ENCODE data around the gene ADAMTS6. TPM values are rescaled to one million over a fixed set of nuclear protein-coding genes. Genes with fewer than 3 reads are reported as not detected.

ADAMTS6 gene
- total and polyA plus RNA-seq, 2 experiments from 2014 or later, result 0.78 to 2.0 TPM

- Mint-ChIP-seq H3K4me3 (peak overlapping the region; percentile 15), H3K4me1 (peaks cover 51% of the 10 kb centered on the region), H3K9me3 (no peaks in the 10 kb centered on the region), H3K27me3 (ENCODE audit: insufficient read depth, low read depth, poor library complexity) (no peaks in the 10 kb centered on the region), H3K27ac (no peak overlapping the region; the same call in 1 of the 2 replicates), H3K36me3 (ENCODE audit: low read depth) (no peaks in the 10 kb centered on the region)
- TF ChIP-seq ETS1 (IDR thresholded peaks at IDR 0.05) (no peak), ZNF462 (CRISPR knock-in tag; IDR thresholded peaks at IDR 0.05) (no peak; the same call in 1 of the 2 replicates), JUNB (IDR thresholded peaks at IDR 0.05; ENCODE audit: unreplicated experiment) (no peak), ZNF114 (CRISPR knock-in tag; IDR thresholded peaks at IDR 0.05) (no peak), ZNF331 (CRISPR knock-in tag; IDR thresholded peaks at IDR 0.05; ENCODE audit: low read depth) (no peak), NANOG (IDR thresholded peaks at IDR 0.05; ENCODE audit: borderline replicate concordance) (peak; percentile 89)
- Histone ChIP-seq H3K79me2 (replicated peaks; ENCODE audit: insufficient read depth) (no peaks in the 10 kb centered on the region), H3K27ac (ENCODE audit: low read depth) (peak overlapping the region; percentile 32; the same call in 1 of the 2 replicates), H3F3A (replicated peaks; ENCODE audit: low read depth) (no peaks in the 10 kb centered on the region), H3K4me3 (peak overlapping the region; percentile 14), H2AFZ (no peak overlapping the region), H3K4me1 (ENCODE audit: insufficient read depth) (peaks cover 52% of the 10 kb centered on the region), H3K9me2 (ENCODE audit: insufficient read depth) (no peaks in the 10 kb centered on the region), H3K36me3 (ENCODE audit: insufficient read depth) (no peaks in the 10 kb centered on the region), H4K20me1 (replicated peaks; ENCODE audit: insufficient read depth) (no peaks in the 10 kb centered on the region), H3K4me2 (peak overlapping the region; percentile 61), H3K27me3 (ENCODE audit: insufficient read depth) (no peaks in the 10 kb centered on the region)
- DNase-seq (ENCODE audit: low spot score), result peak; percentile 57
- peak; percentile 86 for ATAC-seq
These were observed 217.3 kb downstream of the ADAMTS6 start for GRCh38 chr5:65264420-65264819.

Data from GM23338 (cell line).